IPS-15b (cell line): ENCODE measurements around the gene WDR26.

Experiments
- H3K27me3 ChIP-seq: one replicate; pipeline ENCODE4 v1.6.1; 2013; ENCODE audit warnings: low read length; ENCODE audit not compliant: control insufficient read depth, insufficient read depth
- H3K36me3 ChIP-seq: one replicate; pipeline ENCODE4 v1.6.1; 2013; ENCODE audit warnings: low read length; ENCODE audit not compliant: control insufficient read depth, insufficient read depth
- H3K4me1 ChIP-seq: one replicate; pipeline ENCODE4 v1.6.1; 2013; ENCODE audit warnings: mild to moderate bottlenecking, low read length; ENCODE audit not compliant: control insufficient read depth, insufficient read depth
- H3K4me3 ChIP-seq: one replicate; pipeline ENCODE4 v1.5.1; 2013; ENCODE audit warnings: low read depth, low read length
- H3K9ac ChIP-seq: one replicate; pipeline ENCODE4 v1.6.1; 2013; ENCODE audit warnings: low read depth, mild to moderate bottlenecking, low read length
- H3K9me3 ChIP-seq: one replicate; pipeline ENCODE4 v1.6.1; 2013; ENCODE audit warnings: mild to moderate bottlenecking, low read length; ENCODE audit not compliant: control insufficient read depth, insufficient read depth

Gene WDR26

GRCh38 chr1:224456637-224456953 lies 22.0 kb upstream of the WDR26 start:
- Histone ChIP-seq H3K4me1 (peaks cover 5% of the 10 kb centered on the region), H3K9ac (no peak overlapping the region), H3K36me3 (no peaks in the 10 kb centered on the region), H3K4me3 (no peak overlapping the region), H3K9me3 (no peaks in the 10 kb centered on the region), H3K27me3 (no peaks in the 10 kb centered on the region)

- Histone ChIP-seq H3K27me3 (no peaks in the 10 kb centered on the region), H3K9ac (no peak overlapping the region), H3K4me3 (no peak overlapping the region), H3K36me3 (no peaks in the 10 kb centered on the region), H3K4me1 (peaks cover 5% of the 10 kb centered on the region), H3K9me3 (no peaks in the 10 kb centered on the region)
Observed at GRCh38 chr1:224454402-224455055, 19.9 kb upstream of the WDR26 start.

- Histone ChIP-seq H3K9me3 (no peaks in the 10 kb centered on the region), H3K9ac (no peak overlapping the region), H3K36me3 (no peaks in the 10 kb centered on the region), H3K4me1 (peaks cover 3% of the 10 kb centered on the region), H3K4me3 (no peak overlapping the region), H3K27me3 (no peaks in the 10 kb centered on the region)
Observed at GRCh38 chr1:224450561-224451350, 16.2 kb upstream of the WDR26 start.

GRCh38 chr1:224450159-224450558 lies 15.6 kb upstream of the WDR26 start:
- Histone ChIP-seq H3K9me3 (no peaks in the 10 kb centered on the region), H3K9ac (no peak overlapping the region), H3K27me3 (no peaks in the 10 kb centered on the region), H3K36me3 (no peaks in the 10 kb centered on the region), H3K4me3 (no peak overlapping the region), H3K4me1 (peaks cover 3% of the 10 kb centered on the region)

- Histone ChIP-seq H3K4me1 (no peaks in the 10 kb centered on the region), H3K27me3 (no peaks in the 10 kb centered on the region), H3K9me3 (no peaks in the 10 kb centered on the region), H3K36me3 (no peaks in the 10 kb centered on the region), H3K4me3 (no peak overlapping the region), H3K9ac (no peak overlapping the region)
Observed at GRCh38 chr1:224448453-224449017, 13.9 kb upstream of the WDR26 start.

- Histone ChIP-seq H3K4me1 (no peaks in the 10 kb centered on the region), H3K9me3 (no peaks in the 10 kb centered on the region), H3K36me3 (no peaks in the 10 kb centered on the region), H3K9ac (no peak overlapping the region), H3K4me3 (no peak overlapping the region), H3K27me3 (no peaks in the 10 kb centered on the region)
Observed at GRCh38 chr1:224447971-224448370, 13.4 kb upstream of the WDR26 start.

GRCh38 chr1:224447251-224447650 lies 12.7 kb upstream of the WDR26 start:
- no peaks in the 10 kb centered on the region for H3K9me3 ChIP-seq
- no peak overlapping the region for H3K4me3 ChIP-seq
- H3K4me1 ChIP-seq = no peaks in the 10 kb centered on the region
- no peaks in the 10 kb centered on the region for H3K27me3 ChIP-seq
- H3K9ac ChIP-seq = no peak overlapping the region
- no peaks in the 10 kb centered on the region for H3K36me3 ChIP-seq

- Histone ChIP-seq H3K36me3 (no peaks in the 10 kb centered on the region), H3K9ac (no peak overlapping the region), H3K4me3 (no peak overlapping the region), H3K4me1 (peaks cover 7% of the 10 kb centered on the region), H3K9me3 (no peaks in the 10 kb centered on the region), H3K27me3 (no peaks in the 10 kb centered on the region)
Observed at GRCh38 chr1:224438989-224439388, 4.4 kb upstream of the WDR26 start.

- Histone ChIP-seq H3K4me1 (peaks cover 11% of the 10 kb centered on the region), H3K9ac (no peak overlapping the region), H3K4me3 (no peak overlapping the region), H3K27me3 (no peaks in the 10 kb centered on the region), H3K36me3 (peaks cover 2% of the 10 kb centered on the region), H3K9me3 (no peaks in the 10 kb centered on the region)
Observed at GRCh38 chr1:224435999-224436398, 1.4 kb upstream of the WDR26 start.

GRCh38 chr1:224435318-224435763 lies 744 bp upstream of the WDR26 start:
- Histone ChIP-seq H3K36me3 (peaks cover 2% of the 10 kb centered on the region), H3K4me1 (peaks cover 16% of the 10 kb centered on the region), H3K9ac (peak overlapping the region; percentile 83), H3K4me3 (peak overlapping the region; percentile 97), H3K27me3 (no peaks in the 10 kb centered on the region), H3K9me3 (no peaks in the 10 kb centered on the region)

GRCh38 chr1:224433701-224434672 lies 610 bp downstream of the WDR26 start:
- H3K4me1 ChIP-seq = peaks cover 16% of the 10 kb centered on the region

More at GRCh38 chr1:224433701-224434672, 610 bp downstream of the WDR26 start:
- Histone ChIP-seq H3K9me3 (no peaks in the 10 kb centered on the region), H3K4me3 (peak overlapping the region; percentile 78), H3K36me3 (peaks cover 2% of the 10 kb centered on the region), H3K27me3 (no peaks in the 10 kb centered on the region), H3K9ac (peak overlapping the region; percentile 55)
